Measurements from ENCODE around the gene SNX8.

GRCh38 chr7:2224934-2225333 lies 89.3 kb downstream of the SNX8 start:
- TF ChIP-seq CTCF (IDR thresholded peaks at IDR 0.05; ENCODE audit: poor library complexity) (no peak), EZH2phosphoT487 (IDR thresholded peaks at IDR 0.05; ENCODE audit: low read depth, severe bottlenecking, unreplicated experiment) (no peak), EZH2 (IDR thresholded peaks at IDR 0.05; ENCODE audit: borderline replicate concordance) (no peak)

Measured in hepatocyte (in vitro differentiated cells).